Measurements from ENCODE around the gene GART. TPM values are rescaled to one million over a fixed set of nuclear protein-coding genes. Genes with fewer than 3 reads are reported as not detected.

Gene GART
- total and polyA plus RNA-seq, 2 donors (not counting 3 experiments of a cell fraction or from before 2014, with no cell fraction given): 12.0 to 112 TPM

DNA sequence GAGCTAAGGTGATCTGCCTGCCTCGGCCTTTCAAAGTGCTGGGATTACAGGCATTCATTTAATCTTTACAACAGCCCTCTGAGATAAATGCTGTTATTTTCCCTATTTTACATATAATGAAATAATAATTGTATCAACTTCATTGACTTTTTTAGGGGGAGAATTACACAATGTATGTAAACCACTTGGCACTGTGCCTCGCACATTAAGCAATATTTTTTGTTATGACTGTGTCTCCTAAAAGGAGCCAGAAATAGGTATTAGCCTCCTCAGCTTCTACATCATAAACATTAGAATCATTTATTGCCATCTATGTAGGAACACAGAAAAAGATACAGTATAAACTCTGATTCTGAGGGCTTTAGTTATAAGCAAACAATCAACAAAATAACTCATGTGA is 49.3 kb downstream of the GART start:
- dilution Hi-C loops (cut with MboI; ENCODE audit: extremely low pct_ligation_motif_present, low sequenced_read_pairs) (no loop called here), intact Hi-C loops (cut with micrococcal nuclease) (no loop called here)
- TF ChIP-seq EZH2 (IDR thresholded peaks at IDR 0.05; ENCODE audit: borderline replicate concordance, low read depth, low read length, severe bottlenecking): no peak
- TF ChIP-seq, protein P1, sequence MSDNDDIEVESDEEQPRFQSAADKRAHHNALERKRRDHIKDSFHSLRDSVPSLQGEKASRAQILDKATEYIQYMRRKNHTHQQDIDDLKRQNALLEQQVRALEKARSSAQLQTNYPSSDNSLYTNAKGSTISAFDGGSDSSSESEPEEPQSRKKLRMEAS (IDR thresholded peaks at IDR 0.05; ENCODE audit: insufficient read depth, insufficient read length): no peak
- no peak for TF ChIP-seq POLR2A (IDR thresholded peaks at IDR 0.05; ENCODE audit: low read depth, low read length)
- TF ChIP-seq, protein P2, sequence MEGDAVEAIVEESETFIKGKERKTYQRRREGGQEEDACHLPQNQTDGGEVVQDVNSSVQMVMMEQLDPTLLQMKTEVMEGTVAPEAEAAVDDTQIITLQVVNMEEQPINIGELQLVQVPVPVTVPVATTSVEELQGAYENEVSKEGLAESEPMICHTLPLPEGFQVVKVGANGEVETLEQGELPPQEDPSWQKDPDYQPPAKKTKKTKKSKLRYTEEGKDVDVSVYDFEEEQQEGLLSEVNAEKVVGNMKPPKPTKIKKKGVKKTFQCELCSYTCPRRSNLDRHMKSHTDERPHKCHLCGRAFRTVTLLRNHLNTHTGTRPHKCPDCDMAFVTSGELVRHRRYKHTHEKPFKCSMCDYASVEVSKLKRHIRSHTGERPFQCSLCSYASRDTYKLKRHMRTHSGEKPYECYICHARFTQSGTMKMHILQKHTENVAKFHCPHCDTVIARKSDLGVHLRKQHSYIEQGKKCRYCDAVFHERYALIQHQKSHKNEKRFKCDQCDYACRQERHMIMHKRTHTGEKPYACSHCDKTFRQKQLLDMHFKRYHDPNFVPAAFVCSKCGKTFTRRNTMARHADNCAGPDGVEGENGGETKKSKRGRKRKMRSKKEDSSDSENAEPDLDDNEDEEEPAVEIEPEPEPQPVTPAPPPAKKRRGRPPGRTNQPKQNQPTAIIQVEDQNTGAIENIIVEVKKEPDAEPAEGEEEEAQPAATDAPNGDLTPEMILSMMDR (IDR thresholded peaks at IDR 0.05; ENCODE audit: extremely low read depth in 1 of 2, insufficient read depth in 1 of 2, low read depth in 1 of 2, low read length in 2 of 2): no peak
- no peak for TF ChIP-seq MYC (IDR thresholded peaks at IDR 0.05; ENCODE audit: low read depth, low read length)
- no peak for TF ChIP-seq FOS (IDR thresholded peaks at IDR 0.05; ENCODE audit: borderline replicate concordance, insufficient read depth, low read length)
- no peak for TF ChIP-seq JUN (IDR thresholded peaks at IDR 0.05; ENCODE audit: borderline replicate concordance, insufficient read depth, insufficient read length, low read depth)
- TF ChIP-seq GATA2 (IDR thresholded peaks at IDR 0.05; ENCODE audit: insufficient read depth, insufficient read length, low read depth, low read length): no peak
- TF ChIP-seq POLR2AphosphoS5 (IDR thresholded peaks at IDR 0.05; ENCODE audit: insufficient read depth, low read depth, low read length): no peak
- Histone ChIP-seq H3K9me3 (replicated peaks; ENCODE audit: control insufficient read depth, insufficient read depth, low read length) (no peaks in the 10 kb centered on the region), H4K20me1 (replicated peaks; ENCODE audit: control insufficient read depth, extremely low read depth, insufficient read depth, low read length) (no peaks in the 10 kb centered on the region), H3K36me3 (ENCODE audit: control insufficient read depth in 2 of 2, extremely low read depth in 1 of 2, insufficient read depth in 2 of 2, low read length in 2 of 2) (no peaks in the 10 kb centered on the region), H3K4me2 (ENCODE audit: insufficient read depth, low read length) (no peak overlapping the region), H3K4me1 (ENCODE audit: control insufficient read depth, extremely low read depth, insufficient read depth, low read length) (peaks cover 4% of the 10 kb centered on the region), H3K79me2 (ENCODE audit: control insufficient read depth, insufficient read depth, low read length) (no peaks in the 10 kb centered on the region), H3K27ac (ENCODE audit: insufficient read depth, low read depth, low read length) (no peak overlapping the region), H3K27me3 (ENCODE audit: control insufficient read depth in 2 of 2, insufficient read depth in 2 of 2, low read length in 2 of 2) (peaks cover 0 to 2% of the 10 kb centered on the region in 2 experiments), H3K9me1 (replicated peaks; ENCODE audit: control insufficient read depth, extremely low read depth, insufficient read depth, low read length) (no peaks in the 10 kb centered on the region), H3K9ac (replicated peaks; ENCODE audit: extremely low read depth, insufficient read depth, low read length) (no peak overlapping the region), H2AFZ (ENCODE audit: low read depth, low read length) (no peak overlapping the region), H3K4me3 (replicated peaks in 1 of 3; ENCODE audit: insufficient read depth in 1 of 3, low read depth in 1 of 3, low read length in 3 of 3) (no peak overlapping the region)
- CTCF ChIA-PET: interaction anchor here (1.6 to 2.1 kb wide), 3 partner anchors 13 to 431 kb away, joined by 6 to 24 read pairs (median 8); partner anchors contain the start of gene TMEM50B
- no peak for DNase-seq (ENCODE audit: low read depth, low spot score)
- FAIRE-seq: no peak
- POLR2A ChIA-PET: no interaction called here
- no TSS peak for BruUV-seq (replicated peaks)

All from endothelial cell of umbilical vein (primary cell).